IMR-90 (cell line): ENCODE measurements around the gene OR6N2. TPM values are rescaled to one million over a fixed set of nuclear protein-coding genes. Genes with fewer than 3 reads are reported as not detected.

ENCODE experiments used
- ATAC-seq: fragments of 200-7000 bp; cut with Tn5 transposase; 2 replicates; pipeline ENCODE4 v1.9.1; 2020; ENCODE audit warnings: low read depth, mild to moderate bottlenecking, moderate library complexity
- BruUV-seq: library from RNA; stranded (reverse); fragments of 400-500 nt; replicated peaks from 2 replicates; lab custom pipeline; 2021; lab: Mats Ljungman, UMichigan
- CTCF ChIA-PET: fragments of 300-600 bp; formaldehyde crosslinking; extraction: SDS; loops from one replicate; lab custom pipeline; 2021; ENCODE audit warnings: antibody characterized with exemption; lab: Yijun Ruan, JAX
- POLR2A ChIA-PET: fragments of 300-600 bp; sonication (Branson Sonifier 250); formaldehyde crosslinking; loops from one replicate; lab custom pipeline; 2022; ENCODE audit warnings: antibody characterized with exemption; ENCODE audit not compliant: unreplicated experiment; lab: Charles Lee
- DNase-seq: peaks from one replicate; pipeline ENCODE4 v3.0.0; 2013
- H2AFZ ChIP-seq: replicated peaks from 2 replicates; pipeline ENCODE3; 2013; ENCODE audit warnings: low read length, mild to moderate bottlenecking; ENCODE audit not compliant: poor library complexity
- H2AK5ac ChIP-seq: 2 replicates; pipeline ENCODE4 v1.6.1; 2013; ENCODE audit warnings: low read depth, low read length, inconsistent platforms
- H2AK9ac ChIP-seq: replicated peaks from 2 replicates; pipeline ENCODE3; 2013; ENCODE audit warnings: mild to moderate bottlenecking, low read depth, low read length, moderate library complexity; ENCODE audit not compliant: poor library complexity
- H2BK120ac ChIP-seq: 2 replicates; pipeline ENCODE4 v1.6.1; 2013; ENCODE audit warnings: low read depth, low read length, inconsistent platforms
- H2BK15ac ChIP-seq: 3 replicates; pipeline ENCODE4 v1.6.1; 2013; ENCODE audit warnings: low read depth, low read length, inconsistent platforms
- H2BK20ac ChIP-seq: 2 replicates; pipeline ENCODE4 v1.6.1; 2013; ENCODE audit warnings: low read depth, mild to moderate bottlenecking, inconsistent platforms, low read length, moderate library complexity
- H2BK5ac ChIP-seq: 2 replicates; pipeline ENCODE4 v1.6.1; 2013; ENCODE audit warnings: mild to moderate bottlenecking, low read depth, low read length, inconsistent platforms; ENCODE audit not compliant: poor library complexity, severe bottlenecking
- H3K14ac ChIP-seq: replicated peaks from 2 replicates; pipeline ENCODE4 v1.6.1; 2013; ENCODE audit warnings: low read depth, low read length, inconsistent platforms
- H3K18ac ChIP-seq: 2 replicates; pipeline ENCODE4 v1.6.1; 2013; ENCODE audit warnings: low read depth, low read length, control low read depth
- H3K23ac ChIP-seq: 2 replicates; pipeline ENCODE4 v1.6.1; 2013; ENCODE audit warnings: low read depth, low read length, inconsistent platforms
- H3K27ac ChIP-seq: 2 replicates; pipeline ENCODE4 v1.5.1; 2013; ENCODE audit warnings: mild to moderate bottlenecking, control low read depth, low read length; ENCODE audit not compliant: insufficient read depth
- H3K27me3 ChIP-seq: 2 replicates; pipeline ENCODE4 v1.6.1; 2013; ENCODE audit warnings: low read length; ENCODE audit not compliant: control insufficient read depth, insufficient read depth
- H3K36me3 ChIP-seq: 2 replicates; pipeline ENCODE4 v1.6.1; 2013; ENCODE audit warnings: low read length, mixed read lengths; ENCODE audit not compliant: control insufficient read depth, insufficient read depth
- H3K4ac ChIP-seq: 2 replicates; pipeline ENCODE4 v1.6.1; 2013; ENCODE audit warnings: low read depth, low read length, inconsistent platforms
- H3K4me1 ChIP-seq: 2 replicates; pipeline ENCODE4 v1.6.1; 2013; ENCODE audit warnings: low read length, mixed read lengths; ENCODE audit not compliant: control insufficient read depth, insufficient read depth
- H3K4me2 ChIP-seq: 2 replicates; pipeline ENCODE4 v1.6.1; 2013; ENCODE audit warnings: low read depth, mild to moderate bottlenecking, control low read depth, low read length, moderate library complexity
- H3K4me3 ChIP-seq: 2 replicates; pipeline ENCODE4 v1.5.1; 2013; ENCODE audit warnings: low read depth, mild to moderate bottlenecking, control low read depth, low read length, moderate library complexity; ENCODE audit not compliant: insufficient read depth
- H3K56ac ChIP-seq: 2 replicates; pipeline ENCODE4 v1.6.1; 2013; ENCODE audit warnings: low read length, inconsistent platforms; ENCODE audit not compliant: insufficient read depth; ENCODE audit errors: extremely low read depth
- H3K79me1 ChIP-seq, 2 experiments: 2 replicates each; pipeline ENCODE4 v1.6.1; 2013; ENCODE audit warnings: low read length in 2 of 2, inconsistent platforms in 1 of 2, low read depth in 1 of 2
- H3K9ac ChIP-seq: 2 replicates; pipeline ENCODE4 v1.6.1; 2013; ENCODE audit warnings: low read depth, low read length, control low read depth
- H3K9me1 ChIP-seq: 2 replicates; pipeline ENCODE4 v1.6.1; 2013; ENCODE audit warnings: low read length, inconsistent platforms; ENCODE audit not compliant: insufficient read depth
- H3K9me3 ChIP-seq: 2 replicates; pipeline ENCODE4 v1.6.1; 2013; ENCODE audit warnings: low read length; ENCODE audit not compliant: control insufficient read depth, insufficient read depth
- H4K20me1 ChIP-seq: 2 replicates; pipeline ENCODE4 v1.6.1; 2013; ENCODE audit warnings: low read length, inconsistent platforms; ENCODE audit not compliant: insufficient read depth
- H4K5ac ChIP-seq: 2 replicates; pipeline ENCODE4 v1.6.1; 2013; ENCODE audit warnings: mild to moderate bottlenecking, low read depth, low read length, control low read depth
- H4K8ac ChIP-seq, 2 experiments: 2 replicates each; pipeline ENCODE4 v1.6.1; 2013; ENCODE audit warnings: low read depth in 2 of 2, low read length in 2 of 2, control low read depth in 1 of 2, inconsistent platforms in 1 of 2
- H4K91ac ChIP-seq: 2 replicates; pipeline ENCODE4 v1.6.1; 2013; ENCODE audit warnings: low read depth, low read length, inconsistent platforms; ENCODE audit not compliant: insufficient read depth
- ELK1 ChIP-seq: fragments of 150-350 bp; IDR thresholded peaks from 2 replicates; pipeline ENCODE4 v1.6.1; 2016; ENCODE audit warnings: low read depth, mild to moderate bottlenecking, low read length, moderate library complexity, borderline replicate concordance
- FOS ChIP-seq: fragments of 150-350 bp; IDR thresholded peaks from 2 replicates; pipeline ENCODE4 v1.6.1; 2016; ENCODE audit warnings: low read depth, low read length
- MAFK ChIP-seq: IDR thresholded peaks from 2 replicates; pipeline ENCODE4 v1.6.1; 2012; ENCODE audit warnings: low read depth, low read length, improper control_type of control experiment
- MXI1 ChIP-seq: IDR thresholded peaks from 2 replicates; pipeline ENCODE4 v1.6.1; 2012; ENCODE audit warnings: low read depth, mild to moderate bottlenecking, low read length, moderate library complexity, borderline replicate concordance
- RAD21 ChIP-seq: IDR thresholded peaks from 2 replicates; pipeline ENCODE4 v1.6.1; 2012; ENCODE audit warnings: low read length, improper control_type of control experiment
- RCOR1 ChIP-seq: IDR thresholded peaks from 2 replicates; pipeline ENCODE4 v1.6.1; 2012; ENCODE audit warnings: mild to moderate bottlenecking, low read length, improper control_type of control experiment; ENCODE audit not compliant: insufficient replicate concordance
- SMC3 ChIP-seq: fragments of 150-350 bp; IDR thresholded peaks from 2 replicates; pipeline ENCODE4 v1.6.1; 2016; ENCODE audit warnings: low read depth, mild to moderate bottlenecking, antibody characterized with exemption, low read length, moderate library complexity
- WGBS, 2 experiments: methylation state at CpG; one replicate each; pipeline versions ENCODE4 v1.1.5 to v1.1.7; 2013; ENCODE audit warnings: missing lambda C conversion rate in 2 of 2; ENCODE audit not compliant: insufficient read length in 1 of 2; ENCODE audit errors: extremely low coverage in 2 of 2; 5-methylcytosine and 5-hydroxymethylcytosine counted together
- dilution Hi-C: fragments of 300-500 bp; cut with HindIII; formaldehyde crosslinking; loops from one replicate; pipeline ENCODE4 v1.14.3; 2018; ENCODE audit warnings: low sequenced_read_pairs; ENCODE audit not compliant: unreplicated experiment
- in situ Hi-C: fragments of 300-500 bp; cut with MboI; formaldehyde crosslinking; loops from 3 replicates; pipeline ENCODE4 v1.14.3; 2019; ENCODE audit warnings: low sequenced_read_pairs, inconsistent platforms, mixed read lengths
- intact Hi-C: fragments of 100-400 bp; cut with micrococcal nuclease; formaldehyde crosslinking; loops from 2 replicates; pipeline ENCODE4 v1.10.0; 2022
- polyA plus RNA-seq, 3 experiments: library from polyadenylated mRNA; depleted of rRNA; stranded (reverse); fragments of >200 nt; gene quantifications; 2 replicates each; pipeline ENCODE4 v1.2.3, GENCODE V29; 2012; ENCODE audit warnings: low replicate concordance in 1 of 3
- total RNA-seq: library from RNA; depleted of rRNA; stranded (reverse); fragments of >200 nt; gene quantifications from 2 replicates; pipeline ENCODE4 v1.2.3, GENCODE V29; 2012
- TF ChIP-seq, protein P1 (sequence below): conservative IDR thresholded peaks from 2 replicates; pipeline ENCODE4 v1.5.1; 2012; ENCODE audit warnings: mild to moderate bottlenecking, low read depth, low read length, improper control_type of control experiment
- TF ChIP-seq, protein P2 (sequence below): fragments of 150-350 bp; IDR thresholded peaks from 2 replicates; pipeline ENCODE4 v1.6.1; 2017; ENCODE audit warnings: mild to moderate bottlenecking, antibody characterized with exemption, low read length, low read depth

The OR6N2 gene
- total and polyA plus RNA-seq, 2 of the 4 experiments (the other 2 are of a cell fraction), result not detected

DNA sequence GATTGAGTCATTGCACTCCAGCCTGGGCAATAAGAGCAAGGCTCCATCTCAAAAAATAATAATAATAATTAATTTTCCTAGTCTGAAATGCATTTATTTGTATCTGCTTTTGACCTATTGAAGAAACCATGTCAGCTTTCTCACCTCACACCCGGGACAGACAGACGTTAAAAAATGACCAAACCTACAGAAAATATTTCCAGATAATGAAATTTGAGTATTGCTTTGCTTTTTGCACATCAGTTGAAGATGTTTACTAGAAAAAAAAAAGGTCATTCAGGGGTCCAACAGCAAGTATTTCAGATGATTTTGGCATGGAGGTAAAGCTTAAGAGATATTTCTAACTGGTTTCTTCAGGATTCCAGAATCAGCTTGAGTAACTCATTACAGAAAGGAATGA is 26.6 kb downstream of the OR6N2 start, which contains the start of gene OR6K6 (continued):
- TF ChIP-seq, protein P1, sequence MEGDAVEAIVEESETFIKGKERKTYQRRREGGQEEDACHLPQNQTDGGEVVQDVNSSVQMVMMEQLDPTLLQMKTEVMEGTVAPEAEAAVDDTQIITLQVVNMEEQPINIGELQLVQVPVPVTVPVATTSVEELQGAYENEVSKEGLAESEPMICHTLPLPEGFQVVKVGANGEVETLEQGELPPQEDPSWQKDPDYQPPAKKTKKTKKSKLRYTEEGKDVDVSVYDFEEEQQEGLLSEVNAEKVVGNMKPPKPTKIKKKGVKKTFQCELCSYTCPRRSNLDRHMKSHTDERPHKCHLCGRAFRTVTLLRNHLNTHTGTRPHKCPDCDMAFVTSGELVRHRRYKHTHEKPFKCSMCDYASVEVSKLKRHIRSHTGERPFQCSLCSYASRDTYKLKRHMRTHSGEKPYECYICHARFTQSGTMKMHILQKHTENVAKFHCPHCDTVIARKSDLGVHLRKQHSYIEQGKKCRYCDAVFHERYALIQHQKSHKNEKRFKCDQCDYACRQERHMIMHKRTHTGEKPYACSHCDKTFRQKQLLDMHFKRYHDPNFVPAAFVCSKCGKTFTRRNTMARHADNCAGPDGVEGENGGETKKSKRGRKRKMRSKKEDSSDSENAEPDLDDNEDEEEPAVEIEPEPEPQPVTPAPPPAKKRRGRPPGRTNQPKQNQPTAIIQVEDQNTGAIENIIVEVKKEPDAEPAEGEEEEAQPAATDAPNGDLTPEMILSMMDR, result no peak
- TF ChIP-seq MAFK, result no peak
- no peak for TF ChIP-seq SMC3

GRCh38 chr1:158752155-158752712 is 28.8 kb downstream of the OR6N2 start:
- no peaks in the 10 kb centered on the region for H3K79me1 ChIP-seq
- ChIA-PET POLR2A (no interaction called here), CTCF (no interaction called here)
- H3K4ac ChIP-seq, result no peak overlapping the region
- DNase-seq (no peak), ATAC-seq (no peak)
- H4K5ac ChIP-seq, result no peak overlapping the region
- H3K18ac ChIP-seq, result no peak overlapping the region
- no peak overlapping the region for H4K91ac ChIP-seq
- dilution Hi-C loops (no loop called here), in situ Hi-C loops (no loop called here), intact Hi-C loops (no loop called here)
- no peak overlapping the region for H3K27ac ChIP-seq
- H4K8ac ChIP-seq, result no peak overlapping the region
- no peak overlapping the region for H2BK15ac ChIP-seq
- no peak overlapping the region for H3K14ac ChIP-seq
- H4K20me1 ChIP-seq, result no peaks in the 10 kb centered on the region
- H3K23ac ChIP-seq, result no peak overlapping the region
- H3K4me3 ChIP-seq, result no peak overlapping the region
- no peak overlapping the region for H3K9ac ChIP-seq
- no peak overlapping the region for H2BK120ac ChIP-seq
- no peak overlapping the region for H3K56ac ChIP-seq
- H3K4me2 ChIP-seq, result no peak overlapping the region
- H3K27me3 ChIP-seq, result no peaks in the 10 kb centered on the region
- no peak overlapping the region for H2AFZ ChIP-seq
- H3K36me3 ChIP-seq, result no peaks in the 10 kb centered on the region
- H3K9me1 ChIP-seq, result no peaks in the 10 kb centered on the region
- TF ChIP-seq ELK1 (no peak), SMC3 (no peak), RCOR1 (no peak), MAFK (no peak), RAD21 (no peak), FOS (no peak), MXI1 (no peak)
- TF ChIP-seq, protein P2, sequence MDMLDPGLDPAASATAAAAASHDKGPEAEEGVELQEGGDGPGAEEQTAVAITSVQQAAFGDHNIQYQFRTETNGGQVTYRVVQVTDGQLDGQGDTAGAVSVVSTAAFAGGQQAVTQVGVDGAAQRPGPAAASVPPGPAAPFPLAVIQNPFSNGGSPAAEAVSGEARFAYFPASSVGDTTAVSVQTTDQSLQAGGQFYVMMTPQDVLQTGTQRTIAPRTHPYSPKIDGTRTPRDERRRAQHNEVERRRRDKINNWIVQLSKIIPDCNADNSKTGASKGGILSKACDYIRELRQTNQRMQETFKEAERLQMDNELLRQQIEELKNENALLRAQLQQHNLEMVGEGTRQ, result no peak
- no TSS peak for BruUV-seq
- H2AK9ac ChIP-seq, result no peak overlapping the region
- H3K4me1 ChIP-seq, result no peaks in the 10 kb centered on the region
- H2BK20ac ChIP-seq, result no peak overlapping the region
- H3K9me3 ChIP-seq, result peaks cover 3% of the 10 kb centered on the region; the same call in 1 of the 2 replicates
- no CpG with 5 or more reads among the region's 9 CpGs for WGBS, 2 experiments
- H2AK5ac ChIP-seq, result no peak overlapping the region
- no peak overlapping the region for H2BK5ac ChIP-seq
